ENCODE data around the gene LRRC45.
A peak's percentile ranks its signal among the peaks of the same experiment; 100 is the strongest.

Gene LRRC45

GRCh38 chr17:82065638-82066303 lies 42.7 kb downstream of the LRRC45 start, which contains the start of gene DUS1L:
TSS of gene DUS1L (minus strand) at chr17:82065804. CDS start at chr17:82065059, 745 bp downstream.
- peak; percentile 10 for DNase-seq

GRCh38 chr17:82070611-82071010 lies 47.5 kb downstream of the LRRC45 start:
- DNase-seq = no peak

- no peak for DNase-seq
Measured at GRCh38 chr17:82072827-82073226, 49.7 kb downstream of the LRRC45 start.

GRCh38 chr17:82073446-82073845 lies 50.3 kb downstream of the LRRC45 start:
- DNase-seq = no peak

GRCh38 chr17:82076018-82076784 lies 53.1 kb downstream of the LRRC45 start:
- no peak for DNase-seq

GRCh38 chr17:82076785-82077591 lies 53.9 kb downstream of the LRRC45 start:
- no peak for DNase-seq

GRCh38 chr17:82077617-82078358 lies 54.7 kb downstream of the LRRC45 start:
- DNase-seq = no peak

GRCh38 chr17:82078433-82078832 lies 55.3 kb downstream of the LRRC45 start:
- DNase-seq = no peak

GRCh38 chr17:82079001-82079677 lies 56.0 kb downstream of the LRRC45 start:
- DNase-seq = no peak

GRCh38 chr17:82080048-82080788 lies 57.1 kb downstream of the LRRC45 start:
- DNase-seq = no peak
